B cell (primary cell): ENCODE data around the gene CCDC116. TPM values are rescaled to one million over a fixed set of nuclear protein-coding genes. Genes with fewer than 3 reads are reported as not detected.

Experiments used
- ATAC-seq: fragments of 200-7000 bp; cut with Tn5 transposase; one replicate; pipeline ENCODE4 v1.10.0; 2021; ENCODE audit warnings: low read depth, mild to moderate bottlenecking, moderate number of reproducible peaks, moderate library complexity
- CTCF ChIA-PET: fragments of 350-600 bp; sonication (Branson Sonifier 250); formaldehyde crosslinking; loops from one replicate; lab custom pipeline; 2021; ENCODE audit warnings: antibody characterized with exemption, inconsistent platforms; lab: Charles Lee
- POLR2A ChIA-PET: fragments of 350-600 bp; sonication (Branson Sonifier 250); formaldehyde crosslinking; loops from one replicate; lab custom pipeline; 2021; ENCODE audit warnings: antibody characterized with exemption; lab: Charles Lee
- DNase-seq: peaks from one replicate; pipeline ENCODE4 v3.0.0; 2013
- H2AFZ ChIP-seq: 2 replicates; pipeline ENCODE4 v1.6.1; 2012; ENCODE audit warnings: mild to moderate bottlenecking, low read depth, low read length; ENCODE audit not compliant: insufficient read depth, poor library complexity, severe bottlenecking
- H3K27ac ChIP-seq, 2 donors: 1 replicate in 1 of 2; 2 replicates in 1 of 2; pipeline ENCODE4 v1.5.1; 2012 to 2013; ENCODE audit warnings: low read length in 2 of 2, mild to moderate bottlenecking in 2 of 2, moderate library complexity in 1 of 2
- H3K27me3 ChIP-seq, 4 experiments: fragments of 200-600 bp in 1 of 4; sonication (generic) in 1 of 4; replicated peaks in 1 of 4; 1 replicate in 2 of 4; 2 replicates in 2 of 4; pipeline versions ENCODE4 v1.6.1 to v1.7.0; 2013 to 2016; ENCODE audit warnings: low read length in 3 of 4, mild to moderate bottlenecking in 2 of 4, mixed read lengths in 1 of 4, moderate library complexity in 1 of 4; ENCODE audit not compliant: insufficient read depth in 4 of 4, control insufficient read depth in 3 of 4; ENCODE audit errors: control extremely low read depth in 1 of 4
- H3K36me3 ChIP-seq, 2 experiments: replicated peaks in 1 of 2; 1 replicate in 1 of 2; 2 replicates in 1 of 2; pipeline versions ENCODE4 v1.6.1 to v1.7.1; 2013; ENCODE audit warnings: low read length in 1 of 2; ENCODE audit not compliant: insufficient read depth in 2 of 2, control insufficient read depth in 1 of 2; ENCODE audit errors: control extremely low read depth in 1 of 2, extremely low read depth in 1 of 2
- H3K4me1 ChIP-seq, 2 donors: fragments of 200-600 bp in 1 of 2; sonication (generic) in 1 of 2; 1 replicate in 1 of 2; 2 replicates in 1 of 2; pipeline versions ENCODE4 v1.5.1 to v1.6.1; 2013 to 2017; ENCODE audit warnings: low read length in 2 of 2; ENCODE audit not compliant: control insufficient read depth in 2 of 2, insufficient read depth in 2 of 2
- H3K4me2 ChIP-seq: replicated peaks from 2 replicates; pipeline ENCODE3; 2012; ENCODE audit warnings: mild to moderate bottlenecking, low read depth, low read length; ENCODE audit not compliant: poor library complexity, severe bottlenecking
- H3K4me3 ChIP-seq, 5 experiments: fragments of 200-600 bp in 1 of 5; sonication (generic) in 1 of 5; 1 replicate in 3 of 5; 2 replicates in 2 of 5; pipeline versions ENCODE4 v1.5.1 to v1.7.0; 2011 to 2016; ENCODE audit warnings: low read length in 4 of 5, mild to moderate bottlenecking in 4 of 5, low read depth in 2 of 5, control low read depth in 1 of 5, moderate library complexity in 1 of 5; ENCODE audit not compliant: insufficient read depth in 1 of 5; ENCODE audit errors: control extremely low read depth in 1 of 5, extremely low read depth in 1 of 5
- H3K79me2 ChIP-seq: fragments of 200-600 bp; sonication (generic); one replicate; pipeline ENCODE4 v1.6.0; 2016; ENCODE audit warnings: low read length; ENCODE audit not compliant: control insufficient read depth, insufficient read depth
- H3K9ac ChIP-seq: fragments of 200-600 bp; sonication (generic); 2 replicates; pipeline ENCODE4 v1.6.1; 2017; ENCODE audit warnings: mild to moderate bottlenecking, low read length, moderate library complexity
- H3K9me3 ChIP-seq, 3 donors: one replicate each; pipeline versions ENCODE4 v1.6.1 to v1.7.1; 2013; ENCODE audit warnings: low read length in 2 of 3; ENCODE audit not compliant: control insufficient read depth in 2 of 3, insufficient read depth in 1 of 3; ENCODE audit errors: control extremely low read depth in 1 of 3
- H4K20me1 ChIP-seq: 2 replicates; pipeline ENCODE4 v1.6.0; 2012; ENCODE audit warnings: mild to moderate bottlenecking, low read length; ENCODE audit not compliant: insufficient read depth, control insufficient read depth, poor library complexity, severe bottlenecking
- H3K27ac Mint-ChIP-seq: one replicate; pipeline ENCODE4 v1.8.0; 2021; ENCODE audit warnings: mixed read lengths
- H3K27me3 Mint-ChIP-seq: one replicate; pipeline ENCODE4 v1.8.0; 2021; ENCODE audit warnings: mixed read lengths
- H3K4me1 Mint-ChIP-seq: one replicate; pipeline ENCODE4 v1.8.0; 2021; ENCODE audit warnings: mixed read lengths
- H3K4me3 Mint-ChIP-seq: one replicate; pipeline ENCODE4 v1.8.0; 2021; ENCODE audit warnings: mixed read lengths
- H3K9me3 Mint-ChIP-seq: one replicate; pipeline ENCODE4 v1.8.0; 2022; ENCODE audit warnings: mixed read lengths; ENCODE audit not compliant: insufficient read depth
- CTCF ChIP-seq: fragments of 200-600 bp; IDR thresholded peaks from one replicate; pipeline ENCODE4 v1.8.0; 2022; ENCODE audit warnings: antibody characterized with exemption, mild to moderate bottlenecking
- EZH2 ChIP-seq: IDR thresholded peaks from 2 replicates; pipeline ENCODE4 v1.6.1; 2012; ENCODE audit warnings: borderline replicate concordance, low read depth, mild to moderate bottlenecking, moderate library complexity, low read length; ENCODE audit not compliant: insufficient read depth, poor library complexity, severe bottlenecking
- WGBS: methylation state at CpG from one replicate; pipeline ENCODE4 v1.1.5; 2013; ENCODE audit warnings: missing lambda C conversion rate; ENCODE audit not compliant: insufficient coverage; 5-methylcytosine and 5-hydroxymethylcytosine counted together
- intact Hi-C: fragments of 100-400 bp; cut with micrococcal nuclease; formaldehyde crosslinking; loops from one replicate; pipeline ENCODE4 v1.10.0; 2022
- polyA plus RNA-seq: library from polyadenylated mRNA; depleted of rRNA; stranded (reverse); fragments of >200 nt; gene quantifications from 2 replicates; pipeline ENCODE4 v1.2.3, GENCODE V29; 2012
- total RNA-seq, 2 donors: library from RNA; stranded (reverse); fragments of 120-200 nt in 1 of 2; gene quantifications; 1 replicate in 1 of 2; 2 replicates in 1 of 2; pipeline versions ENCODE4 v1.2.3 to v1.2.4, GENCODE V29; 2013 to 2022

The CCDC116 gene
- total and polyA plus RNA-seq, 2 donors (not counting 1 experiment from before 2014, with no cell fraction given): 0.52 to 0.55 TPM

DNA sequence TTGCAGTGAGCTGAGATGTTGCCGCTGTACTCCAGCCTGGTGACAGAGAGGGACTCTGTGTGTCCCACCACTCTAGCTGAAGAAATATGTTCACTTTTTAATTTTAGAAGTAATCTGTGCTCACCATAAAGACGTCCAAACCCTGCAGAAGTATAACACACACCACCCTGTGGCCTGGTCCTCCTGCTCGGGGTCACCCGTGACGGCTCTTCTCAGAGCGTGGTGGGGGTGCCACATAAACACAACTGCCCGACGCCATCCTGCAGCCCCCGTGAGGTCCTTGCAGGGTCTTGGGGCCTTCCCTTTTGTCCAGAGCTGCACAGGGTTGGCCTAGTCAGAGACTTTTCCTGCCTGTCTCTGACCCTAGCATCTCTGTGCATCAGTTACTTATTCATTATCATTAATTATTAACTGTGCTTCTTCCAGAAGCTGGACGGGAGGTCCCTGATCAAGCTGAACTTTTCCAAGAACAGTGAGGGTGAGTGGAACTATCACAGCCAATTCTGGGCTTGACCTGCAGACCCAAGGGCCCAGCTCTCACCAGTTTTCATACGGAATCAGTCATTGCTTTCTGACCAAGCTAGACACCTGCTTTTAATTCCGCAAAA lies 42.2 kb downstream of the CCDC116 start:
- H3K79me2 ChIP-seq: peaks cover 30% of the 10 kb centered on the region
- Mint-ChIP-seq H3K4me3 (no peak overlapping the region), H3K9me3 (no peaks in the 10 kb centered on the region), H3K27me3 (no peaks in the 10 kb centered on the region), H3K27ac (no peak overlapping the region), H3K4me1 (peaks cover 2% of the 10 kb centered on the region)
- ATAC-seq: no peak
- no peak for TF ChIP-seq CTCF
- no peak for TF ChIP-seq EZH2
- no peaks in the 10 kb centered on the region for H3K27me3 ChIP-seq
- no peak overlapping the region for H3K4me2 ChIP-seq
- no peak overlapping the region for H3K9ac ChIP-seq
- intact Hi-C loops: no loop called here
- H3K4me1 ChIP-seq: no peaks in the 10 kb centered on the region
- ChIA-PET POLR2A (no interaction called here), CTCF (no interaction called here)
- no peaks in the 10 kb centered on the region for H3K9me3 ChIP-seq
- H3K36me3 ChIP-seq: peaks cover 7 to 59% of the 10 kb centered on the region in 2 experiments
- over 99% methylated on average over 11 of the region's 12 CpGs for WGBS
- no peak overlapping the region for H2AFZ ChIP-seq
- no peak overlapping the region for H3K27ac ChIP-seq
- H3K4me3 ChIP-seq: no peak overlapping the region
- H4K20me1 ChIP-seq: peaks cover 51% of the 10 kb centered on the region
- no peak for DNase-seq

- Histone ChIP-seq H3K4me3 (no peak overlapping the region), H3K79me2 (peaks cover 23% of the 10 kb centered on the region), H2AFZ (no peak overlapping the region), H3K27ac (no peak overlapping the region), H4K20me1 (peaks cover 29% of the 10 kb centered on the region), H3K9ac (no peak overlapping the region), H3K36me3 (peaks cover 0 to 52% of the 10 kb centered on the region in 2 experiments), H3K9me3 (no peaks in the 10 kb centered on the region), H3K27me3 (no peaks in the 10 kb centered on the region), H3K4me2 (no peak overlapping the region), H3K4me1 (no peaks in the 10 kb centered on the region)
- no peaks in the 10 kb centered on the region for H3K9me3 Mint-ChIP-seq
- WGBS: over 99% methylated on average over 14 of the region's 15 CpGs
- no peak overlapping the region for H3K4me3 Mint-ChIP-seq
- POLR2A ChIA-PET: interaction anchor here (0.9 kb wide), 1 partner anchor 9 kb away, joined by 5 read pairs; no protein-coding TSS in a partner anchor
- no peak for TF ChIP-seq CTCF
- TF ChIP-seq EZH2: no peak
- CTCF ChIA-PET: interaction anchor here (1.3 kb wide), 1 partner anchor 12 kb away, joined by 3 read pairs; no protein-coding TSS in a partner anchor
- no peaks in the 10 kb centered on the region for H3K4me1 Mint-ChIP-seq
- DNase-seq (no peak), ATAC-seq (no peak)
- intact Hi-C loops: no loop called here
- no peak overlapping the region for H3K27ac Mint-ChIP-seq
- H3K27me3 Mint-ChIP-seq: no peaks in the 10 kb centered on the region
These were observed 45.3 kb downstream of the CCDC116 start for GRCh38 chr22:21677606-21678443.
